ENCODE data around the gene OR4N2.
"Not testable (repeated sequence)": the region's sequence is repeated elsewhere in the genome, so short reads cannot be mapped to it uniquely, and the experiment has no call there.

GRCh38 chr14:19834203-19834848, 30.8 kb downstream of the OR4N2 start:
- TF ChIP-seq BHLHE40 (IDR thresholded peaks at IDR 0.05; ENCODE audit: borderline replicate concordance); SUZ12 (IDR thresholded peaks at IDR 0.05); SP1 (IDR thresholded peaks at IDR 0.05); FOXK2 (IDR thresholded peaks at IDR 0.05); FOXM1 (IDR thresholded peaks at IDR 0.05; ENCODE audit: borderline replicate concordance); TARDBP (IDR thresholded peaks at IDR 0.05): not testable (repeated sequence)

Measured in HEK293T (cell line).